ENCODE data around the gene SLC38A11. TPM values are rescaled to one million over a fixed set of nuclear protein-coding genes. Genes with fewer than 3 reads are reported as not detected.

SLC38A11 gene
- total RNA-seq, 1 donor from 2014 or later, result not detected

- Mint-ChIP-seq H3K9me3 (no peaks in the 10 kb centered on the region), H3K36me3 (no peaks in the 10 kb centered on the region)
These were observed 12.0 kb downstream of the SLC38A11 start for GRCh38 chr2:164943289-164943688.

GRCh38 chr2:164937864-164938401, 17.4 kb downstream of the SLC38A11 start:
- no peaks in the 10 kb centered on the region for H3K79me2 ChIP-seq (ENCODE audit: low read depth)
- no peak overlapping the region for H3K4me2 ChIP-seq
- no peak overlapping the region for H3K9ac ChIP-seq
- no peaks in the 10 kb centered on the region for H4K20me1 ChIP-seq (ENCODE audit: low read depth)
- Mint-ChIP-seq H3K27ac (no peak overlapping the region), H3K27me3 (ENCODE audit: insufficient read depth, low read depth) (no peaks in the 10 kb centered on the region), H3K9me3 (no peaks in the 10 kb centered on the region), H3K4me1 (peaks cover 15% of the 10 kb centered on the region), H3K36me3 (no peaks in the 10 kb centered on the region), H3K4me3 (no peak overlapping the region)
- no peak overlapping the region for H3K27ac ChIP-seq
- H2AFZ ChIP-seq (replicated peaks), result no peak overlapping the region
- TF ChIP-seq EZH2phosphoT487 (IDR thresholded peaks at IDR 0.05) (no peak), EZH2 (IDR thresholded peaks at IDR 0.05) (no peak), CTCF (IDR thresholded peaks at IDR 0.05) (no peak)
- H3K4me1 ChIP-seq, result peaks cover 8% of the 10 kb centered on the region
- DNase-seq (ENCODE audit: low spot score), result no peak
- no peaks in the 10 kb centered on the region for H3K27me3 ChIP-seq
- H3K9me3 ChIP-seq (ENCODE audit: low read depth), result no peaks in the 10 kb centered on the region
- no peaks in the 10 kb centered on the region for H3F3A ChIP-seq (ENCODE audit: low read depth)
- no peaks in the 10 kb centered on the region for H3K36me3 ChIP-seq
- no peak overlapping the region for H3K4me3 ChIP-seq

More at GRCh38 chr2:164943289-164943688, 12.0 kb downstream of the SLC38A11 start:
- Mint-ChIP-seq H3K27me3 (ENCODE audit: insufficient read depth, low read depth) (no peaks in the 10 kb centered on the region), H3K27ac (no peak overlapping the region), H3K4me3 (no peak overlapping the region), H3K4me1 (peaks cover 2% of the 10 kb centered on the region)
- Histone ChIP-seq H3F3A (ENCODE audit: low read depth) (no peaks in the 10 kb centered on the region), H3K9ac (no peak overlapping the region), H3K36me3 (no peaks in the 10 kb centered on the region), H3K79me2 (ENCODE audit: low read depth) (no peaks in the 10 kb centered on the region), H3K27ac (no peak overlapping the region), H3K4me3 (no peak overlapping the region), H3K9me3 (ENCODE audit: low read depth) (no peaks in the 10 kb centered on the region), H3K4me2 (no peak overlapping the region), H3K27me3 (no peaks in the 10 kb centered on the region), H3K4me1 (no peaks in the 10 kb centered on the region), H2AFZ (replicated peaks) (no peak overlapping the region), H4K20me1 (ENCODE audit: low read depth) (no peaks in the 10 kb centered on the region)
- DNase-seq (ENCODE audit: low spot score), result no peak
- TF ChIP-seq EZH2phosphoT487 (IDR thresholded peaks at IDR 0.05) (no peak), CTCF (IDR thresholded peaks at IDR 0.05) (no peak), EZH2 (IDR thresholded peaks at IDR 0.05) (no peak)

GRCh38 chr2:164935118-164936101, 19.9 kb downstream of the SLC38A11 start:
- Histone ChIP-seq H3K9ac (no peak overlapping the region), H3K79me2 (ENCODE audit: low read depth) (no peaks in the 10 kb centered on the region), H3K4me3 (no peak overlapping the region), H2AFZ (replicated peaks) (no peak overlapping the region), H3K27me3 (no peaks in the 10 kb centered on the region), H3K36me3 (no peaks in the 10 kb centered on the region), H3K9me3 (ENCODE audit: low read depth) (no peaks in the 10 kb centered on the region), H3F3A (ENCODE audit: low read depth) (no peaks in the 10 kb centered on the region), H3K27ac (peak overlapping the region; percentile 14), H3K4me1 (peaks cover 8% of the 10 kb centered on the region), H4K20me1 (ENCODE audit: low read depth) (no peaks in the 10 kb centered on the region), H3K4me2 (no peak overlapping the region)
- peaks cover 15% of the 10 kb centered on the region for H3K4me1 Mint-ChIP-seq
- H3K27me3 Mint-ChIP-seq (ENCODE audit: insufficient read depth, low read depth), result peaks cover 3% of the 10 kb centered on the region
- H3K9me3 Mint-ChIP-seq, result peaks cover 11% of the 10 kb centered on the region
- H3K27ac Mint-ChIP-seq, result no peak overlapping the region
- no peak overlapping the region for H3K4me3 Mint-ChIP-seq
- TF ChIP-seq EZH2 (IDR thresholded peaks at IDR 0.05), result no peak
- TF ChIP-seq CTCF (IDR thresholded peaks at IDR 0.05), result no peak
- TF ChIP-seq EZH2phosphoT487 (IDR thresholded peaks at IDR 0.05), result no peak
- no peak for DNase-seq (ENCODE audit: low spot score)
- H3K36me3 Mint-ChIP-seq, result no peaks in the 10 kb centered on the region
